A549 (cell line): Measurements from ENCODE around the gene DNMT3A. TPM values are rescaled to one million over a fixed set of nuclear protein-coding genes. Genes with fewer than 3 reads are reported as not detected.

Experiments used
- ATAC-seq, 2 experiments: fragments of 200-7000 bp in 1 of 2; fragments of >200 bp in 1 of 2; cut with Nextera tagmentation in 1 of 2; cut with Tn5 transposase in 1 of 2; 3 replicates each; pipeline versions ENCODE4 v1.8.0 to v1.9.1; 2018 to 2020; ENCODE audit warnings: mild to moderate bottlenecking in 1 of 2, moderate library complexity in 1 of 2
- CTCF ChIA-PET: fragments of 300-600 bp; sonication (Branson Sonifier 250); formaldehyde crosslinking; extraction: SDS; loops from one replicate; lab custom pipeline; 2021; ENCODE audit warnings: antibody characterized with exemption, inconsistent platforms; lab: Yijun Ruan, JAX
- POLR2A ChIA-PET: fragments of 350-600 bp; formaldehyde crosslinking; extraction: SDS; loops from one replicate; lab custom pipeline; 2021; ENCODE audit warnings: antibody characterized with exemption, inconsistent platforms; lab: Yijun Ruan, JAX
- DNase-seq, 2 experiments: peaks; one replicate each; pipeline versions ENCODE4 v3.0.0 to v3.0.0-alpha.2; 2011 to 2016; ENCODE audit warnings: low read depth in 1 of 2, low spot score in 1 of 2
- FAIRE-seq: peaks from 2 replicates; lab custom pipeline; 2011; peaks lifted over from hg19 to GRCh38; lab: Jason Lieb, UNC
- H3K27ac ChIP-seq, 2 experiments: fragments of >200 bp; sonication (Bioruptor Twin); formaldehyde crosslinking; 3 replicates each; pipeline ENCODE4 v1.5.1; 2016 to 2017
- H3K4me1 ChIP-seq: fragments of >200 bp; sonication (Bioruptor Twin); formaldehyde crosslinking; 3 replicates; pipeline ENCODE4 v1.6.1; 2016
- H3K4me2 ChIP-seq: fragments of >200 bp; sonication (Bioruptor Twin); formaldehyde crosslinking; 3 replicates; pipeline ENCODE4 v1.6.1; 2016
- H3K4me3 ChIP-seq: fragments of >200 bp; sonication (Bioruptor Twin); formaldehyde crosslinking; 3 replicates; pipeline ENCODE4 v1.5.1; 2016
- H3K9me3 ChIP-seq: fragments of >200 bp; sonication (Bioruptor Twin); formaldehyde crosslinking; 3 replicates; pipeline ENCODE4 v1.6.1; 2016
- BCL3 ChIP-seq: fragments of >200 bp; sonication (Bioruptor Twin); formaldehyde crosslinking; IDR thresholded peaks from 3 replicates; pipeline ENCODE4 v1.6.1; 2016
- BHLHE40 ChIP-seq: IDR thresholded peaks from 2 replicates; pipeline ENCODE4 v1.6.1; 2012; ENCODE audit warnings: low read depth, low read length, inconsistent platforms
- CBX2 ChIP-seq: fragments of 200-600 bp; sonication (generic); IDR thresholded peaks from 2 replicates; pipeline ENCODE4 v1.6.1; 2016; ENCODE audit warnings: low read depth, mild to moderate bottlenecking, borderline replicate concordance
- CEBPB ChIP-seq, 2 experiments: fragments of >200 bp in 1 of 2; sonication (Bioruptor Twin) in 1 of 2; formaldehyde crosslinking in 1 of 2; IDR thresholded peaks; 2 replicates each; pipeline ENCODE4 v1.6.1; 2012 to 2016
- CHD4 ChIP-seq: fragments of 200-600 bp; sonication (generic); IDR thresholded peaks from 2 replicates; pipeline ENCODE4 v1.6.1; 2016; ENCODE audit warnings: antibody characterized with exemption, mild to moderate bottlenecking, borderline replicate concordance
- CTCF ChIP-seq: fragments of >200 bp; sonication (Bioruptor Twin); formaldehyde crosslinking; IDR thresholded peaks from 3 replicates; pipeline ENCODE4 v1.5.1; 2016
- E2F6 ChIP-seq: IDR thresholded peaks from 2 replicates; pipeline ENCODE4 v1.6.1; 2012; ENCODE audit warnings: low read depth, borderline replicate concordance
- ELK1 ChIP-seq: fragments of 150-350 bp; IDR thresholded peaks from 2 replicates; pipeline ENCODE4 v1.6.1; 2014; ENCODE audit warnings: low read depth, mild to moderate bottlenecking, low read length
- FOSB ChIP-seq: fragments of 250-450 bp; sonication (Bioruptor Pico); IDR thresholded peaks from 2 replicates; pipeline ENCODE4 v1.5.0; 2020; ENCODE audit warnings: mild to moderate bottlenecking, moderate library complexity
- FOXS1 ChIP-seq: fragments of 250-450 bp; sonication (Bioruptor Pico); IDR thresholded peaks from 2 replicates; pipeline ENCODE4 v1.5.0; 2020; ENCODE audit warnings: mild to moderate bottlenecking, moderate library complexity
- HMGXB4 ChIP-seq: fragments of 250-450 bp; sonication (Bioruptor Pico); IDR thresholded peaks from 2 replicates; pipeline ENCODE4 v1.5.0; 2021; ENCODE audit warnings: mild to moderate bottlenecking, moderate library complexity, borderline replicate concordance
- HOXB13 ChIP-seq: fragments of 250-450 bp; sonication (Bioruptor Pico); IDR thresholded peaks from 2 replicates; pipeline ENCODE4 v1.5.0; 2020; ENCODE audit warnings: low read depth, mild to moderate bottlenecking, moderate library complexity
- HOXB5 ChIP-seq: fragments of 250-450 bp; sonication (Bioruptor Pico); IDR thresholded peaks from 2 replicates; pipeline ENCODE4 v1.5.0; 2020; ENCODE audit warnings: mild to moderate bottlenecking, moderate library complexity
- JUNB ChIP-seq: fragments of >200 bp; sonication (Bioruptor Twin); formaldehyde crosslinking; IDR thresholded peaks from 2 replicates; pipeline ENCODE4 v1.6.1; 2016
- MAFK ChIP-seq: fragments of 450-650 bp; IDR thresholded peaks from 2 replicates; pipeline ENCODE4 v1.6.1; 2014; ENCODE audit not compliant: partially characterized antibody
- MAX ChIP-seq: IDR thresholded peaks from 2 replicates; pipeline ENCODE4 v1.6.1; 2012
- POLR2AphosphoS2 ChIP-seq: conservative IDR thresholded peaks from 2 replicates; pipeline ENCODE4 v1.6.1; 2012; ENCODE audit warnings: low read length, improper control_type of control experiment, inconsistent platforms
- RAD21 ChIP-seq, 2 experiments: fragments of >200 bp in 1 of 2; sonication (Bioruptor Twin) in 1 of 2; formaldehyde crosslinking in 1 of 2; IDR thresholded peaks in 1 of 2; conservative IDR thresholded peaks in 1 of 2; 2 replicates in 1 of 2; 3 replicates in 1 of 2; pipeline ENCODE4 v1.6.1; 2012 to 2018; ENCODE audit warnings: inconsistent platforms in 1 of 2
- RARB ChIP-seq: fragments of 250-450 bp; sonication (Bioruptor Pico); IDR thresholded peaks from 2 replicates; pipeline ENCODE4 v1.8.0; 2021; ENCODE audit warnings: mild to moderate bottlenecking, moderate library complexity
- RCOR1 ChIP-seq: fragments of 150-350 bp; IDR thresholded peaks from 2 replicates; pipeline ENCODE4 v1.6.1; 2014; ENCODE audit warnings: antibody characterized with exemption, low read length, low read depth
- TFCP2L1 ChIP-seq: fragments of 250-450 bp; sonication (Bioruptor Pico); IDR thresholded peaks from 2 replicates; pipeline ENCODE4 v1.5.0; 2021; ENCODE audit warnings: mild to moderate bottlenecking
- TP53 ChIP-seq: fragments of 250-450 bp; sonication (Bioruptor Pico); IDR thresholded peaks from 2 replicates; pipeline ENCODE4 v1.5.0; 2021; ENCODE audit warnings: mild to moderate bottlenecking, moderate library complexity
- ZC3H11A ChIP-seq: fragments of 450-650 bp; IDR thresholded peaks from 2 replicates; pipeline ENCODE4 v1.6.1; 2014; ENCODE audit warnings: antibody characterized with exemption, mild to moderate bottlenecking
- ZFP36 ChIP-seq: fragments of 450-650 bp; IDR thresholded peaks from 2 replicates; pipeline ENCODE4 v1.6.1; 2014; ENCODE audit warnings: borderline replicate concordance; ENCODE audit not compliant: partially characterized antibody
- ZNF302 ChIP-seq: fragments of 250-450 bp; sonication (Bioruptor Pico); IDR thresholded peaks from 2 replicates; pipeline ENCODE4 v1.9.0; 2021; ENCODE audit warnings: inconsistent platforms, mild to moderate bottlenecking, moderate library complexity
- WGBS: methylation state at CpG from one replicate; pipeline ENCODE4 v1.1.6; 2017; ENCODE audit errors: missing lambda C conversion rate; 5-methylcytosine and 5-hydroxymethylcytosine counted together
- polyA plus RNA-seq, 4 experiments: library from polyadenylated mRNA; depleted of rRNA in 3 of 4; stranded (reverse); fragments of >200 nt; fragmentation: RNase III in 1 of 4; extraction: RNeasy Plus Mini Kit Qiagen cat#74134 plus additional on column Dnase treatment in 1 of 4; gene quantifications; 2 replicates in 3 of 4; 3 replicates in 1 of 4; pipeline ENCODE4 v1.2.3, GENCODE V29; 2011 to 2017

Gene DNMT3A
- polyA plus RNA-seq, 2 of the 4 experiments (the other 2 are of a cell fraction) = 4.4 to 11.9 TPM

GRCh38 chr2:25385910-25386309 lies 44.2 kb upstream of the DNMT3A start:
- POLR2A ChIA-PET = no interaction called here
- no peaks in the 10 kb centered on the region for H3K9me3 ChIP-seq
- H3K4me2 ChIP-seq = no peak overlapping the region
- TF ChIP-seq RARB (CRISPR knock-in tag) (no peak), CHD4 (no peak), E2F6 (no peak), ZC3H11A (no peak), BHLHE40 (no peak), RAD21 (conservative IDR thresholded peaks at IDR 0.05 in 1 of 2, IDR thresholded peaks at IDR 0.05 in 1 of 2) (no peak), TP53 (CRISPR knock-in tag) (no peak), ZNF302 (no peak), CBX2 (no peak), BCL3 (no peak), ZFP36 (no peak), MAFK (no peak), TFCP2L1 (no peak), ELK1 (no peak), HMGXB4 (CRISPR knock-in tag) (no peak), HOXB5 (CRISPR knock-in tag) (no peak), FOSB (CRISPR knock-in tag) (no peak), MAX (no peak), POLR2AphosphoS2 (no peak)
- TF ChIP-seq, all 56 proteins: peak for 0
- Histone ChIP-seq H3K4me3 (no peak overlapping the region), H3K4me1 (no peaks in the 10 kb centered on the region), H3K27ac (no peak overlapping the region)
- no peak for FAIRE-seq
- no peak for DNase-seq
- WGBS = 72% methylated on average over 8 of the region's 8 CpGs
- ATAC-seq = no peak
- CTCF ChIA-PET = interaction anchor here (0.6 to 7.9 kb wide), 8 partner anchors 9 to 135 kb away, joined by 3 to 92 read pairs (median 4); no protein-coding TSS in a partner anchor

GRCh38 chr2:25383806-25384205 lies 42.1 kb upstream of the DNMT3A start:
- H3K9me3 ChIP-seq = no peaks in the 10 kb centered on the region
- DNase-seq = no peak
- no peak for ATAC-seq

More at GRCh38 chr2:25383806-25384205, 42.1 kb upstream of the DNMT3A start:
- TF ChIP-seq CEBPB (IDR thresholded peaks at IDR 0.05) = no peak
- no peak for TF ChIP-seq FOXS1 (CRISPR knock-in tag)
- TF ChIP-seq ELK1 = no peak
- TF ChIP-seq HOXB5 (CRISPR knock-in tag) = no peak
- TF ChIP-seq RCOR1 = no peak
- TF ChIP-seq JUNB = no peak
- TF ChIP-seq E2F6 = no peak
- no peak for TF ChIP-seq CBX2
- TF ChIP-seq HOXB13 (CRISPR knock-in tag) = no peak
- no peak for TF ChIP-seq CTCF
- no peak for TF ChIP-seq FOSB (CRISPR knock-in tag)
- TF ChIP-seq RAD21 (conservative IDR thresholded peaks at IDR 0.05 in 1 of 2, IDR thresholded peaks at IDR 0.05 in 1 of 2) = no peak
- Histone ChIP-seq H3K27ac (no peak overlapping the region), H3K4me1 (no peaks in the 10 kb centered on the region), H3K4me3 (no peak overlapping the region), H3K4me2 (no peak overlapping the region)
- FAIRE-seq = no peak
- ChIA-PET POLR2A (no interaction called here), CTCF (interaction anchor here (1.5 to 7.9 kb wide), 3 partner anchors 7 to 21 kb away, joined by 4 to 92 read pairs (median 43); no protein-coding TSS in a partner anchor)
- 92% methylated on average over 9 of the region's 9 CpGs for WGBS
